Cardiac fibroblast (primary cell): ENCODE measurements around the gene CAPN14.

Experiments
- DNase-seq, 2 donors: peaks; one replicate each; pipeline versions ENCODE4 v3.0.0 to v3.0.0-alpha.2; 2010; ENCODE audit warnings: low read depth in 2 of 2
- H3K4me3 ChIP-seq, 2 donors: replicated peaks in 1 of 2; 1 replicate in 1 of 2; 2 replicates in 1 of 2; pipeline ENCODE4 v1.5.1; 2011; ENCODE audit warnings: low read depth in 2 of 2, low read length in 2 of 2, mild to moderate bottlenecking in 2 of 2, moderate library complexity in 1 of 2
- CTCF ChIP-seq: IDR thresholded peaks from one replicate; pipeline ENCODE4 v1.5.1; 2011; ENCODE audit warnings: low read depth, mild to moderate bottlenecking, low read length, inconsistent platforms

Gene CAPN14

GRCh38 chr2:31131871-31132270 is 85.4 kb downstream of the CAPN14 start:
- H3K4me3 ChIP-seq, result no peak overlapping the region
- no peak for TF ChIP-seq CTCF
- DNase-seq, result no peak

- DNase-seq, result no peak
- no peak for TF ChIP-seq CTCF
- no peak overlapping the region for H3K4me3 ChIP-seq
Observed at GRCh38 chr2:31129375-31130171, 87.7 kb downstream of the CAPN14 start.

- TF ChIP-seq CTCF, result no peak
- no peak for DNase-seq
- H3K4me3 ChIP-seq, result no peak overlapping the region
Observed at GRCh38 chr2:31127931-31128330, 89.4 kb downstream of the CAPN14 start.

GRCh38 chr2:31125918-31126695 is 91.2 kb downstream of the CAPN14 start:
- no peak for TF ChIP-seq CTCF
- peak in 1 of 2 donors; percentile 13 for DNase-seq
- H3K4me3 ChIP-seq, result no peak overlapping the region

GRCh38 chr2:31124904-31125303 is 92.4 kb downstream of the CAPN14 start:
- no peak for TF ChIP-seq CTCF
- H3K4me3 ChIP-seq, result no peak overlapping the region

More at GRCh38 chr2:31124904-31125303, 92.4 kb downstream of the CAPN14 start:
- DNase-seq, result no peak
